K562 (cell line): ENCODE measurements around the gene EPHA1. TPM values are rescaled to one million over a fixed set of nuclear protein-coding genes. Genes with fewer than 3 reads are reported as not detected.

Source experiments
- ATAC-seq: fragments of 200-7000 bp; cut with Tn5 transposase; 3 replicates; pipeline ENCODE4 v1.9.1; 2020; ENCODE audit warnings: moderate library complexity
- BruUV-seq: library from RNA; stranded (reverse); fragments of 400-500 nt; replicated peaks from 2 replicates; lab custom pipeline; 2021; lab: Mats Ljungman, UMichigan
- CTCF ChIA-PET: fragments of 300-600 bp; formaldehyde crosslinking; extraction: SDS; loops from one replicate; lab custom pipeline; 2021; ENCODE audit warnings: low intra/inter-chr PET ratio; lab: Yijun Ruan, JAX
- POLR2A ChIA-PET: fragments of 300-600, 350-650 bp; sonication (Branson Sonifier 250); formaldehyde crosslinking; extraction: SDS; loops from one replicate; lab custom pipeline; 2021; ENCODE audit warnings: antibody characterized with exemption, inconsistent platforms; lab: Yijun Ruan, JAX
- DNase-seq, 4 experiments: peaks; one replicate each; pipeline versions ENCODE4 v3.0.0 to v3.0.0-alpha.2; 2011 to 2018; ENCODE audit warnings: low spot score in 3 of 4, mixed read lengths in 3 of 4; ENCODE audit errors: extremely low read depth in 1 of 4
- FAIRE-seq: peaks from 2 replicates; lab custom pipeline; 2011; peaks lifted over from hg19 to GRCh38; lab: Jason Lieb, UNC
- H2AFZ ChIP-seq: 2 replicates; pipeline ENCODE4 v1.6.0; 2011; ENCODE audit warnings: low read depth, low read length, control low read depth, inconsistent platforms
- H3K27ac ChIP-seq: fragments of 200-600 bp; 3 replicates; pipeline ENCODE4 v1.8.0; 2011; ENCODE audit warnings: low read depth, mild to moderate bottlenecking, control low read depth, inconsistent platforms, low read length, moderate library complexity, mixed read lengths; ENCODE audit errors: extremely low read depth
- H3K27me3 ChIP-seq, 2 experiments: fragments of 300-600 bp in 1 of 2; 2 replicates in 1 of 2; 3 replicates in 1 of 2; pipeline versions ENCODE4 v1.6.0 to v1.8.0; 2011; ENCODE audit warnings: inconsistent platforms in 2 of 2, low read length in 2 of 2, mild to moderate bottlenecking in 1 of 2, mixed read lengths in 1 of 2, moderate library complexity in 1 of 2; ENCODE audit not compliant: control insufficient read depth in 2 of 2, insufficient read depth in 2 of 2
- H3K36me3 ChIP-seq: fragments of 300-600 bp; 3 replicates; pipeline ENCODE4 v1.8.0; 2011; ENCODE audit warnings: mild to moderate bottlenecking, low read length, inconsistent platforms; ENCODE audit not compliant: control insufficient read depth, insufficient read depth
- H3K4me1 ChIP-seq, 2 experiments: fragments of 200-600 bp in 1 of 2; replicated peaks in 1 of 2; 2 replicates in 1 of 2; 3 replicates in 1 of 2; pipeline versions ENCODE4 v1.5.1 to v1.8.0; 2011; ENCODE audit warnings: inconsistent platforms in 2 of 2, low read length in 2 of 2, mild to moderate bottlenecking in 1 of 2, mixed read lengths in 1 of 2, moderate library complexity in 1 of 2; ENCODE audit not compliant: control insufficient read depth in 2 of 2, insufficient read depth in 2 of 2
- H3K4me2 ChIP-seq: 2 replicates; pipeline ENCODE4 v1.6.1; 2011; ENCODE audit warnings: low read length, control low read depth, inconsistent platforms, mixed read lengths; ENCODE audit not compliant: insufficient read depth
- H3K4me3 ChIP-seq: fragments of 200-600 bp; sonication (generic), shearing (Covaris generic); 2 replicates; pipeline ENCODE4 v1.5.1; 2016; ENCODE audit warnings: control low read depth, inconsistent platforms
- H3K79me2 ChIP-seq: fragments of 200-600 bp; 3 replicates; pipeline ENCODE4 v1.8.0; 2011; ENCODE audit warnings: low read length, inconsistent platforms; ENCODE audit not compliant: control insufficient read depth, insufficient read depth
- H3K9ac ChIP-seq, 2 experiments: 2 replicates each; pipeline versions ENCODE4 v1.6.0 to v1.6.1; 2011; ENCODE audit warnings: low read depth in 2 of 2, low read length in 2 of 2, control low read depth in 1 of 2, inconsistent platforms in 1 of 2, mild to moderate bottlenecking in 1 of 2, mixed read lengths in 1 of 2; ENCODE audit not compliant: insufficient read depth in 1 of 2
- H3K9me1 ChIP-seq: one replicate; pipeline ENCODE4 v1.6.0; 2011; ENCODE audit warnings: inconsistent platforms, mild to moderate bottlenecking, low read length, moderate library complexity; ENCODE audit not compliant: control insufficient read depth, insufficient read depth
- H3K9me3 ChIP-seq: replicated peaks from 2 replicates; pipeline ENCODE4 v1.5.1; 2011; ENCODE audit warnings: low read depth, low read length, inconsistent platforms; ENCODE audit not compliant: control insufficient read depth, insufficient read depth
- H4K20me1 ChIP-seq: replicated peaks from 2 replicates; pipeline ENCODE4 v1.6.1; 2011; ENCODE audit warnings: low read length, inconsistent platforms, mixed read lengths; ENCODE audit not compliant: control insufficient read depth, insufficient read depth
- CBFA2T2 ChIP-seq: fragments of 450-650 bp; conservative IDR thresholded peaks from 2 replicates; pipeline ENCODE4 v1.6.1; 2017; ENCODE audit warnings: mild to moderate bottlenecking
- CTCF ChIP-seq, 3 experiments: IDR thresholded peaks in 2 of 3; conservative IDR thresholded peaks in 1 of 3; 2 replicates each; pipeline ENCODE4 v1.5.1; 2011 to 2012; ENCODE audit warnings: low read length in 3 of 3, mild to moderate bottlenecking in 3 of 3, control low read depth in 2 of 3, improper control_type of control experiment in 1 of 3, inconsistent platforms in 1 of 3, low read depth in 1 of 3, mixed read lengths in 1 of 3, moderate library complexity in 1 of 3; ENCODE audit not compliant: insufficient read depth in 2 of 3
- RAD51 ChIP-seq: fragments of 450-650 bp; IDR thresholded peaks from 2 replicates; pipeline ENCODE4 v1.7.1; 2016; ENCODE audit warnings: low read depth, mild to moderate bottlenecking, borderline replicate concordance
- REST ChIP-seq, 2 experiments: fragments of 450-650 bp; formaldehyde crosslinking in 1 of 2; IDR thresholded peaks; 2 replicates each; pipeline versions ENCODE4 v1.4.0 to v1.6.1; 2014 to 2020; ENCODE audit warnings: mild to moderate bottlenecking in 2 of 2, borderline replicate concordance in 1 of 2, low read depth in 1 of 2
- USF2 ChIP-seq: sonication (generic); formaldehyde crosslinking; IDR thresholded peaks from 2 replicates; pipeline ENCODE4 v1.5.0; 2020; ENCODE audit warnings: missing genetic modification reagents
- ZNF655 ChIP-seq: fragments of 250-450 bp; sonication (Bioruptor Pico); IDR thresholded peaks from 2 replicates; pipeline ENCODE4 v1.5.0; 2021
- ZNF696 ChIP-seq: fragments of 250-450 bp; sonication (Bioruptor Pico); conservative IDR thresholded peaks from 2 replicates; pipeline ENCODE4 v1.4.0; 2020; ENCODE audit warnings: mild to moderate bottlenecking, moderate library complexity
- ZNF707 ChIP-seq: fragments of 250-450 bp; sonication (Bioruptor Pico); conservative IDR thresholded peaks from 2 replicates; pipeline ENCODE4 v1.8.0; 2022; ENCODE audit warnings: inconsistent platforms, mild to moderate bottlenecking, moderate library complexity
- WGBS: fragments of 100-300 bp; shearing (Covaris generic); methylation state at CpG from one replicate; pipeline ENCODE4 v1.1.6; 2016; ENCODE audit warnings: low coverage, mixed read lengths; ENCODE audit not compliant: insufficient coverage; ENCODE audit errors: missing lambda C conversion rate; 5-methylcytosine and 5-hydroxymethylcytosine counted together
- in situ Hi-C: fragments of 300-500 bp; cut with MboI; formaldehyde crosslinking; loops from 4 replicates; pipeline ENCODE4 v1.15.0; 2018; ENCODE audit warnings: inconsistent platforms, mixed read lengths
- intact Hi-C: fragments of 100-400 bp; cut with micrococcal nuclease; formaldehyde crosslinking; loops from 2 replicates; pipeline ENCODE4 v1.14.2; 2022
- polyA plus RNA-seq, 8 experiments: library from polyadenylated mRNA; depleted of rRNA in 4 of 8; stranded (reverse) in 5 of 8; unstranded in 3 of 8; fragments of >200 nt; fragmentation: Nextera tagmentation in 2 of 8; fragmentation: Illumina TruSeq in 1 of 8; extraction: Ambion mirVana in 2 of 8; extraction: Trizol in 1 of 8; gene quantifications; 2 replicates each; pipeline versions ENCODE4 v1.2.1 to v1.2.3, GENCODE V29; 2011 to 2014; ENCODE audit warnings: inconsistent platforms in 1 of 8, missing spikeins in 1 of 8
- total RNA-seq, 7 experiments: library from RNA; depleted of rRNA in 6 of 7; stranded (reverse); fragments of >200 nt in 6 of 7; fragmentation: Illumina TruSeq in 2 of 7; extraction: Trizol in 2 of 7; gene quantifications; 2 replicates each; pipeline versions ENCODE4 v1.2.1 to v1.2.3, GENCODE V29; 2011 to 2021; ENCODE audit warnings: low replicate concordance in 1 of 7

Gene EPHA1
- total and polyA plus RNA-seq, 9 of the 15 experiments (the other 6 are each of a cell fraction or from before 2014, with no cell fraction given) = 0.22 to 0.57 (median 0.32) TPM; not detected in 6

GRCh38 chr7:143373255-143373794 lies 35.3 kb downstream of the EPHA1 start:
- Histone ChIP-seq H3K4me2 (no peak overlapping the region), H3K9ac (no peak overlapping the region), H2AFZ (no peak overlapping the region), H3K9me3 (no peaks in the 10 kb centered on the region), H3K27me3 (peaks cover 8 to 21% of the 10 kb centered on the region in 2 experiments), H3K79me2 (no peaks in the 10 kb centered on the region), H3K4me1 (peaks cover 0 to 9% of the 10 kb centered on the region in 2 experiments; a peak in 1 of 5 replicates), H3K4me3 (no peak overlapping the region), H3K36me3 (no peaks in the 10 kb centered on the region), H3K9me1 (no peaks in the 10 kb centered on the region), H4K20me1 (0 out of 2 replicates have a peak, but pooled peaks cover 4% of the 10 kb centered on the region), H3K27ac (no peak overlapping the region)
- CTCF ChIA-PET = no interaction called here
- intact Hi-C loops = loop anchor here (2.0 kb wide), 1 partner anchor 133 kb away; no protein-coding TSS in a partner anchor
- no TSS peak for BruUV-seq
- WGBS = 15% methylated on average over 4 of the region's 4 CpGs
- in situ Hi-C loops = no loop called here
- no peak for FAIRE-seq
- DNase-seq = no peak
- POLR2A ChIA-PET = interaction anchor here (1.9 kb wide), 1 partner anchor 19 kb away, joined by 4 read pairs; no protein-coding TSS in a partner anchor
- ATAC-seq = no peak
- TF ChIP-seq CTCF (IDR thresholded peaks at IDR 0.05 in 2 of 3, conservative IDR thresholded peaks at IDR 0.05 in 1 of 3; ENCODE audit: insufficient read depth in 2 of 3, low read depth in 1 of 3, low read length in 3 of 3) (peak in 2 of 3 experiments; percentile 21 to 23; a peak in 2 of 6 replicates), ZNF655 (CRISPR knock-in tag) (no peak), REST (IDR thresholded peaks at IDR 0.05; ENCODE audit: borderline replicate concordance) (peak; percentile 19; the same call in 1 of the 2 replicates), REST (CRISPR knock-in tag; IDR thresholded peaks at IDR 0.05; ENCODE audit: low read depth) (no peak), USF2 (CRISPR knock-in tag) (peak; percentile 9; the same call in 1 of the 2 replicates), CBFA2T2 (peak; percentile 53), ZNF696 (no peak), RAD51 (peak; percentile 87), ZNF707 (CRISPR knock-in tag) (no peak)
